Colonic mucosa (tissue), 4 donors: Measurements from ENCODE around the gene KDM4B. TPM values are rescaled to one million over a fixed set of nuclear protein-coding genes. Genes with fewer than 3 reads are reported as not detected.

Experiments
- DNase-seq: peaks from one replicate; pipeline ENCODE4 v3.0.0-alpha.2; 2020
- H3K27ac ChIP-seq: fragments of 200-600 bp; one replicate; pipeline ENCODE4 v1.8.0; 2021
- H3K27me3 ChIP-seq: fragments of 200-600 bp; one replicate; pipeline ENCODE4 v1.8.0; 2021
- H3K36me3 ChIP-seq: fragments of 200-600 bp; one replicate; pipeline ENCODE4 v1.8.0; 2021
- H3K4me1 ChIP-seq: fragments of 200-600 bp; one replicate; pipeline ENCODE4 v1.8.0; 2021; ENCODE audit warnings: mild to moderate bottlenecking
- H3K4me3 ChIP-seq: fragments of 200-600 bp; one replicate; pipeline ENCODE4 v1.8.0; 2021
- H3K9ac ChIP-seq, 2 donors: one replicate each; pipeline ENCODE4 v1.7.0; 2013; ENCODE audit warnings: control low read depth in 2 of 2, low read depth in 2 of 2, low read length in 2 of 2
- H3K9me3 ChIP-seq: fragments of 200-600 bp; one replicate; pipeline ENCODE4 v1.8.0; 2021
- intact Hi-C: fragments of 100-400 bp; cut with DNase I; formaldehyde crosslinking; loops from one replicate; pipeline ENCODE4 v1.14.1; 2022
- total RNA-seq, 2 donors: library from RNA; stranded (reverse); fragmentation: NEBNext Ultra II Directional in 1 of 2; extraction: Animal tissue kit (Norgen Biotek cat#: 25700) in 1 of 2; gene quantifications; one replicate each; pipeline ENCODE4 v1.2.1, GENCODE V29; 2021
- TF ChIP-seq, protein P1 (sequence below): fragments of 200-600 bp; IDR thresholded peaks from one replicate; pipeline ENCODE4 v1.8.0; 2022; ENCODE audit warnings: antibody characterized with exemption, mild to moderate bottlenecking
- donor health status: healthy.
- donor health status: DM: no; HTN: no; CAD: no.
- donor health status: DM: no; HTN: no; CAD: no.

The KDM4B gene
- total RNA-seq, 2 donors from 2014 or later, result 35.2 to 52.9 TPM

DNA sequence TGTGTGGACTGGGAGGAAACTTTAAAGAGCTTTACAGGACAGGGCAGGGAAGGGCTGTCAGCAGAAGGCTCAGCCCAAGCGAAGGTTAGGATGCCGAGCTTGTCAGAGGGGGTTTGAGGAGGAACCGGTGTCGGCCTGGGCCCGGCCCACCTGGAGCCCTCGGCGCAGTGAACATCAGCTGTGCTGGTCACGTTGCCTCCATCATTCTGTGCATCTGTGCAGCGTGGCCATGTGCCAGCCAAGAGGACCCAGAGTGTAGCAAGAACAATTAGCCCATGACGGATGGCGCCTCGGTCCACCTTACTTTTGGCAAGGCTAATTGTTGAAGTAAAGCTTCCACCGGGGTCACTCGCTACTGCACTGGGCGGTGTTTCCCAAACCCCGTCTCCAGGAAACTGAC, 210.3 kb downstream of the KDM4B start:
- Histone ChIP-seq H3K27me3 (no peaks in the 10 kb centered on the region), H3K9ac (no peak overlapping the region), H3K27ac (no peak overlapping the region), H3K4me3 (no peak overlapping the region), H3K4me1 (no peaks in the 10 kb centered on the region), H3K9me3 (no peaks in the 10 kb centered on the region), H3K36me3 (no peaks in the 10 kb centered on the region)
- no peak for DNase-seq
- TF ChIP-seq, protein P1, sequence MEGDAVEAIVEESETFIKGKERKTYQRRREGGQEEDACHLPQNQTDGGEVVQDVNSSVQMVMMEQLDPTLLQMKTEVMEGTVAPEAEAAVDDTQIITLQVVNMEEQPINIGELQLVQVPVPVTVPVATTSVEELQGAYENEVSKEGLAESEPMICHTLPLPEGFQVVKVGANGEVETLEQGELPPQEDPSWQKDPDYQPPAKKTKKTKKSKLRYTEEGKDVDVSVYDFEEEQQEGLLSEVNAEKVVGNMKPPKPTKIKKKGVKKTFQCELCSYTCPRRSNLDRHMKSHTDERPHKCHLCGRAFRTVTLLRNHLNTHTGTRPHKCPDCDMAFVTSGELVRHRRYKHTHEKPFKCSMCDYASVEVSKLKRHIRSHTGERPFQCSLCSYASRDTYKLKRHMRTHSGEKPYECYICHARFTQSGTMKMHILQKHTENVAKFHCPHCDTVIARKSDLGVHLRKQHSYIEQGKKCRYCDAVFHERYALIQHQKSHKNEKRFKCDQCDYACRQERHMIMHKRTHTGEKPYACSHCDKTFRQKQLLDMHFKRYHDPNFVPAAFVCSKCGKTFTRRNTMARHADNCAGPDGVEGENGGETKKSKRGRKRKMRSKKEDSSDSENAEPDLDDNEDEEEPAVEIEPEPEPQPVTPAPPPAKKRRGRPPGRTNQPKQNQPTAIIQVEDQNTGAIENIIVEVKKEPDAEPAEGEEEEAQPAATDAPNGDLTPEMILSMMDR, result no peak
- intact Hi-C loops, result no loop called here

DNA sequence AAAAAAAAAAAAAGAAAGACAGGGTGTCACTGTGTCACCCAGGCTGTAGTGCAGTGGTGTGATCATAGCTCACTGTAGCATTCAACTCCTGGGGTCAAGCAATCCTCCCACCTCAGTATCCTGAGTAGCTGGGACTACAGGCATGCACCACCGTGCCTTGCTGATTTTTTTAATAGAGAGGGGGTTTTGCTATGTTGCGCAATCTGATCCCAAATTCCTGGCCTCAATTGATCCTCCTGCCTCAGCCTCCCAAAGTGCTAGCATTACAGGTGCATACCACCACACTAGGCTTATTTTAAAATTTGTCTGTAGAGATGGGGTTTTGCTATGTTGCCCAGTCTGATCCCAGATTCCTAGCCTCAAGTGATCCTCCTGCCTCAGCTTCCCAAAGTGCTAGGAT, 212.4 kb downstream of the KDM4B start:
- DNase-seq, result no peak
- no peaks in the 10 kb centered on the region for H3K9me3 ChIP-seq
- H3K4me1 ChIP-seq, result no peaks in the 10 kb centered on the region
- TF ChIP-seq, protein P1, result no peak
- H3K27me3 ChIP-seq, result no peaks in the 10 kb centered on the region
- H3K4me3 ChIP-seq, result no peak overlapping the region
- H3K9ac ChIP-seq, result no peak overlapping the region
- no peak overlapping the region for H3K27ac ChIP-seq
- intact Hi-C loops, result no loop called here
- no peaks in the 10 kb centered on the region for H3K36me3 ChIP-seq

DNA sequence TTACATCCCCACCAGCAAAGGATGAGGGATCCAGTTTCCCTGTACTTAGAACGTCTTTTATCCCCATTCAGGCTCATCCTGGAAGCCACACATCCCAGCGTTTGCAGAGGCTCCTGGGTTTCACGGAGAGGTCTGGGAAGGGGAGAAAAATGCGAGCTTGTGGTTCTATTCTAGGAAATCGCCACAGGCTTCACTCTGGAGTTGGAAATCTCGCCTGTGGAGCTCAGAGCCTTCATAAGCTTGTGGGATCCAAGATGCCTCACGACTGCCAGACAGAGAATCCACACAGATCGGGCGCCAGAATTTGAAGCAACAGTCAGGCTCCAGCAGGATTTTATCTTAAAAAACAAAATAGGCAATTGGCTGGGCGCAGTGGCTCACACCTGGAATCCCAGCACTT, 213.8 kb downstream of the KDM4B start:
- intact Hi-C loops, result no loop called here
- Histone ChIP-seq H3K9me3 (no peaks in the 10 kb centered on the region), H3K4me1 (no peaks in the 10 kb centered on the region), H3K27ac (no peak overlapping the region), H3K4me3 (no peak overlapping the region), H3K27me3 (no peaks in the 10 kb centered on the region), H3K36me3 (no peaks in the 10 kb centered on the region), H3K9ac (no peak overlapping the region)
- TF ChIP-seq, protein P1, result no peak
- no peak for DNase-seq

DNA sequence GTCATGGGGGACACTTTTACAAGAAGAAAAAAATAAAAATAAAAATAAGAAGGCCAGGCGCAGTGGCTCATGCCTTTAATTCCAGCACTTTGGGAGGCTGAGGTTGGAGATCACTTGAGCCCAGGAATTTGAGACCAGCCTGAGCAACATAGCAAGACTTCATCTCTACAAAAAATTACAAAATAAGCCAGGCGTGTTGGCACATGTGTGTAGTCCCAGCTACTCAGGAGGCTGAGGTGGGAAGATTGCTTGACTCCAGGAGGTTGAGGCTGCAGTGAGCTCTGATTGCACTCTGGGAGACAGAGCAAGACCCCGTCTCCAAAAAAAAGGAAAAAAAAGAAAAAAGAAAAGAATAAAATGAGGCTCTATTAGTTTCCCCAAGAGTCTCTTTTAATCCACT, 214.7 kb downstream of the KDM4B start:
- Histone ChIP-seq H3K4me3 (no peak overlapping the region), H3K9ac (no peak overlapping the region), H3K36me3 (no peaks in the 10 kb centered on the region), H3K27ac (no peak overlapping the region), H3K27me3 (no peaks in the 10 kb centered on the region), H3K9me3 (no peaks in the 10 kb centered on the region), H3K4me1 (no peaks in the 10 kb centered on the region)
- TF ChIP-seq, protein P1, result no peak
- no peak for DNase-seq
- intact Hi-C loops, result no loop called here

DNA sequence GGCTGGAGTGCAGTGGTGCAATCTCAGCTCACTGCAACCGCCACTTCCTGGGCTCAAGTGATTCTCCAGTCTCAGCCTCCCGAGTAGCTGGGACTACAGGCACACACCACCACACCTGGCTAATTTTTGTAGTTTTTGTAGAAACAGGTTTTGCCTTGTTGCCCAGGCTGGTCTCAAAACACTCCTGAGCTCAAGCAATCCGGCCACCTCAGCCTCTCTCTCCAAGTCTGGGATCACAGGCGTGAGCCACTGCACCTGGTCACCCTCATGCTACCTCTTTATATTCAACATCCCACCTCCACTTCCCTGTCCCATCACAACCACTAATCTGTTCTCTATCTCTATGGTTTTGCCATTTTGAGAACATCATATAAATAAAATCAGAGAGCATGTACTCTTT, 216.0 kb downstream of the KDM4B start:
- Histone ChIP-seq H3K4me1 (no peaks in the 10 kb centered on the region), H3K4me3 (no peak overlapping the region), H3K9me3 (no peaks in the 10 kb centered on the region), H3K36me3 (no peaks in the 10 kb centered on the region), H3K27me3 (no peaks in the 10 kb centered on the region), H3K9ac (no peak overlapping the region), H3K27ac (no peak overlapping the region)
- intact Hi-C loops, result no loop called here
- TF ChIP-seq, protein P1, result no peak
- no peak for DNase-seq
